Purkinje cell (primary cell): ENCODE data around the gene GJD4. TPM values are rescaled to one million over a fixed set of nuclear protein-coding genes. Genes with fewer than 3 reads are reported as not detected.

Experiments used
- polyA plus RNA-seq: library from polyadenylated mRNA; unstranded; fragments of >200 nt; fragmentation: Nextera tagmentation; gene quantifications from 2 replicates; pipeline ENCODE4 v1.2.1, GENCODE V29; 2014

Gene GJD4, protein sequence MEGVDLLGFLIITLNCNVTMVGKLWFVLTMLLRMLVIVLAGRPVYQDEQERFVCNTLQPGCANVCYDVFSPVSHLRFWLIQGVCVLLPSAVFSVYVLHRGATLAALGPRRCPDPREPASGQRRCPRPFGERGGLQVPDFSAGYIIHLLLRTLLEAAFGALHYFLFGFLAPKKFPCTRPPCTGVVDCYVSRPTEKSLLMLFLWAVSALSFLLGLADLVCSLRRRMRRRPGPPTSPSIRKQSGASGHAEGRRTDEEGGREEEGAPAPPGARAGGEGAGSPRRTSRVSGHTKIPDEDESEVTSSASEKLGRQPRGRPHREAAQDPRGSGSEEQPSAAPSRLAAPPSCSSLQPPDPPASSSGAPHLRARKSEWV
- polyA plus RNA-seq, result not detected in 2 replicates

DNA sequence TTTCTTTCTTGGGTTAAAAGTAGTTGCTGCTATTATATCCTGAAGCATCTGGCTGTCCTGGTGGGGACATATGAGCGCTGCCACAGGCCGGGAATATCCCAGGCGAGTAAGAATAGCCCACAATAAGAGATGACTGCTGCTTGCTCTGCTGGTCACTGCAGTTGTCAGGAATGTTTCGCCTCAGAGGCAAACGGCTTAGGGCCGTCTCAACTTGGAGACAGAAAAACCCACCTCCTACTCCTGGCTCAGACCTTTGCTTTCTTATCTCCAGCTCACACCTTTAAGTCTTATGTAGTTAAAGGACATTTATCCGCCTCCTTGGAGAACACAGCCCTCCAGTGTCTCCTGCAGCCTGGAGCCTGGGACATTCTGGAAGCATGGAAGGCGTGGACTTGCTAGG, at the start of gene GJD4:
GJD4 (plus strand) TSS at position 151 of the 400 bp plus-strand sequence; CDS start at position 378, 227 bp downstream.

DNA sequence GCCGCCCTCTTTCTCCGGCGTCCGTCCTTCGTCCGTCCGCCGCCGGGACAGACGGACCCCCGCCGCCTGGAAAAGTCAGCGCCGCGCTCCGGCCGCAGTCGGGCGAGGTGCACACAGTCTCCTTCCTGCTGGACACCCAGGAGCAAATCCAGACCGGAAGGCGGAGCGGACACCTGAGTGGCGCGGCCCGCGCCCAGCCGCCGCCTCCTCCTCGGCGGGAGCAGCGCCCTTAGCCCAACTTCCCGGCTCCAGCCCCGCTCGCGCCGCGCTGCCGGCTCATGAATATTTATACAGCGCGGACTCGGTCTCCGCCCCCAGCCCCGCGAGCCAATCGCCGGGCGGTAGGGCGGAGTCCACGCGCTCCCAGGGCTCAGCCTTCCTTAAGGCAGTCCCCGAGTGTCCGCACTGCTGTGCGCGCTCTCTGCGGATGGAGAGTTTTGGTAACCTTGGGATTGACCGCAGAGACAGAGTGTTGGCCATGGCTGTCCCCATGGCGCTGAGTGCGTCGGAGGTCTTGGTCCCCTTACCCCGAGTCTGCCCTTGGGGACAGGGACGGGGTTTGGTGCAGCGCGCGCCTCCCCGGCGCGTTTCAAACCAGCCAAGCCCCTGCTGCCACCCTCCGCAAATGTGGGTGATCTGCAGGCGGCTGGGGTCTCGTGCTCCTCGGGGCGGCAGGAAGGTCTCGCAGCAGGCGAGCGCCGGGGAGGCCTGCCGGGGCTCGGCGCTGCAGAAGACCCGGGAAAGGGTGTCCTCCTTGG, 37.1 kb downstream of the GJD4 start, which contains the start of gene FZD8:
FZD8 (minus strand) TSS at position 262 of the 758 bp plus-strand sequence. CDS start 867 bp downstream, outside the sequence.

Other genes with a start within 250 kb of the GJD4 start
- 0.12 and 1.3 TPM in 2 replicates for gene FZD8, start 37.0 kb downstream of the GJD4 start, polyA plus RNA-seq